A673 (cell line): ENCODE measurements around the gene RASL11A.

Experiments
- CTCF ChIP-seq: fragments of 300-800, 200-600 bp; sonication (generic); conservative IDR thresholded peaks from 2 replicates; pipeline ENCODE4 v1.5.1; 2017; ENCODE audit warnings: low read depth, mild to moderate bottlenecking, antibody characterized with exemption, low read length, moderate library complexity, mixed read lengths
- EZH2 ChIP-seq: fragments of 200-600 bp; sonication (generic); IDR thresholded peaks from 2 replicates; pipeline ENCODE4 v1.6.1; 2017; ENCODE audit warnings: borderline replicate concordance, low read depth, mild to moderate bottlenecking, mixed read lengths, antibody characterized with exemption, low read length; ENCODE audit not compliant: poor library complexity, severe bottlenecking

- TF ChIP-seq EZH2 (no peak), CTCF (no peak)
These were observed 3.0 kb upstream of the RASL11A start for GRCh38 chr13:27267596-27267995.
